Epithelial cell of esophagus (primary cell): ENCODE results near the gene PHB1.

Source experiments
- DNase-seq: peaks from one replicate; pipeline ENCODE4 v3.0.0; 2010; ENCODE audit warnings: low read depth
- H3K4me3 ChIP-seq: 2 replicates; pipeline ENCODE4 v1.5.1; 2011; ENCODE audit warnings: mild to moderate bottlenecking, low read length, control low read depth
- TF ChIP-seq, protein P1 (sequence below): IDR thresholded peaks from 2 replicates; pipeline ENCODE4 v1.5.1; 2011; ENCODE audit warnings: low read depth, mild to moderate bottlenecking, low read length, control low read depth, inconsistent platforms; ENCODE audit not compliant: insufficient read depth; ENCODE audit errors: missing control alignments

PHB1 gene

GRCh38 chr17:49384951-49385350 lies 29.7 kb downstream of the PHB1 start:
- TF ChIP-seq, protein P1, sequence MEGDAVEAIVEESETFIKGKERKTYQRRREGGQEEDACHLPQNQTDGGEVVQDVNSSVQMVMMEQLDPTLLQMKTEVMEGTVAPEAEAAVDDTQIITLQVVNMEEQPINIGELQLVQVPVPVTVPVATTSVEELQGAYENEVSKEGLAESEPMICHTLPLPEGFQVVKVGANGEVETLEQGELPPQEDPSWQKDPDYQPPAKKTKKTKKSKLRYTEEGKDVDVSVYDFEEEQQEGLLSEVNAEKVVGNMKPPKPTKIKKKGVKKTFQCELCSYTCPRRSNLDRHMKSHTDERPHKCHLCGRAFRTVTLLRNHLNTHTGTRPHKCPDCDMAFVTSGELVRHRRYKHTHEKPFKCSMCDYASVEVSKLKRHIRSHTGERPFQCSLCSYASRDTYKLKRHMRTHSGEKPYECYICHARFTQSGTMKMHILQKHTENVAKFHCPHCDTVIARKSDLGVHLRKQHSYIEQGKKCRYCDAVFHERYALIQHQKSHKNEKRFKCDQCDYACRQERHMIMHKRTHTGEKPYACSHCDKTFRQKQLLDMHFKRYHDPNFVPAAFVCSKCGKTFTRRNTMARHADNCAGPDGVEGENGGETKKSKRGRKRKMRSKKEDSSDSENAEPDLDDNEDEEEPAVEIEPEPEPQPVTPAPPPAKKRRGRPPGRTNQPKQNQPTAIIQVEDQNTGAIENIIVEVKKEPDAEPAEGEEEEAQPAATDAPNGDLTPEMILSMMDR: no peak
- no peak overlapping the region for H3K4me3 ChIP-seq
- DNase-seq: no peak

DNA sequence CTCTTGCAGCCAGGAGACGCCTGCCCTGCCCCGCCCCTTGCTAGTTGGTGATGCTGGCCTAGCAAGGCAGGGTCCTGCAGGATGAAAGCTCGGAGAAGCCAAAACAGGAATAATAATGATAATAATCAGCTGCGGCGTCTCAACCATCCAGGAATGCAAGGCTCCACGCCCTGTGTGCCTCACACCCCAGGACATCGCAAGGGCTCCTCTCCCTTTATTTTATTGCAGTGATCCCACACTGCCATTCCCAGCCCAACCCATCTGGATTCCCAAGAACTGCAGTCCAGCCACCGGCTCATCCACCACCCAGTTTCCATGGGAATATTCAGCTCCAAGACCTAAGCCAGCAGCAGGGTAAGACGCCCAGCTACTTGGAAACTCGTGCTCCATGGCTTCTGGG lies 31.6 kb downstream of the PHB1 start:
- TF ChIP-seq, protein P1: no peak
- H3K4me3 ChIP-seq: no peak overlapping the region
- DNase-seq: no peak

DNA sequence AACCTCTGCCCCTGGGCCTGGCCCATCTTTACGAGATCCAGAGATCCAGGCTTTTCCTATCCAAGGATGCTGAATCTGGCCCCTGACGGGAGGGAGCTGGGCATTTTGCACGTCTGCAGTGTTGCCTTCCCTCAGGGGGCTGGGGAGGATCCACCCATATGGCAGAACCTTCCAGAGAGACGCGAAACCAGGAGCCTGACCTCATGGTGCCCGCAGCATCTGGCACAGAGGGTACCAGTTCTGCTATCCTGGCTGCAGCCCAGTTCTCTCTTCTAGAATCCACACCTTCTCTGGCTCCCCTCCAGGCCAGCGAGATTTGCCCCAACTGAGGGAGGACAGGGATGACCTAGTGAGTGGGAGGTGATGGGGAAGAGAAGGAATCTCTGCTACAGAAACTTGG lies 32.1 kb downstream of the PHB1 start:
- no peak overlapping the region for H3K4me3 ChIP-seq
- TF ChIP-seq, protein P1: no peak
- DNase-seq: no peak

- no peak for DNase-seq
- TF ChIP-seq, protein P1: no peak
- no peak overlapping the region for H3K4me3 ChIP-seq
These were observed 32.9 kb downstream of the PHB1 start for GRCh38 chr17:49381793-49382192.

DNA sequence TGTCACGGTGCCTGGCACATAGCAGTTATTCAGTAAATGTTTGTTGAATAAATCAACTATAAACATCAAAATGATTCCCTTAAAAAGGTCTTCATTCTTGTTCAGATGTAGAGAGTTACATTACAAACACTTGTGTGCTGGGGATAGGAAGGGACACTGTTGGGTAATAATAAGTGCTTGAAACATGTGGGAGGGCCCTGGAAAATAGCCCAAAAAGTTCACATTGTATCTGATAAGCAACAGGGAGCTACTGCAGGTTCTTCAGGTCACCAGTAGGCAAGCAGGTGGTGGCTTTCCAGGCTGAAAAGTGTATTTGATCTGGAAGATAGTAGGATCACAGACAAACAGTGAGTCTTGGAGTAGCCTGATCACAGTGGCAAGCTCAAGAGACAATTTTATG lies 33.6 kb downstream of the PHB1 start:
- no peak for DNase-seq
- TF ChIP-seq, protein P1: no peak
- no peak overlapping the region for H3K4me3 ChIP-seq

DNA sequence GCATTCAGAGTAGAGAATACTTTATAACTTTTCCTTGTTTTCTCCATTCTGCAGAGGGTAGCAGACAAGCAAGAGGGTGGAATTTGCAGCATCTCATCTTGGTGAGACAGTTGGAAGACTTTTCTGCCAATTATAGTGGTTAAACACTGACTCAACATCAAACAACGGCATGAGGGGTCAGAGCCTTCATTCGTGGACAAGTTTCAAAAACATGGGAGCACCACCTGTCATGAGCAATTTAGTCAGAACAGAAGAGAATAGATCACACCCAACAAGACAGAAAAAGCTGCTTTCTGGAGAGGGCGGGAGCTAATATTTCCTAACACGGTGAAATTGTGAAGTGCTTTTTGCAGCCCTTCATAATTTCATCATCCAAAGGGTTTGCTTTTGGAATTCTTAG lies 34.8 kb downstream of the PHB1 start:
- H3K4me3 ChIP-seq: no peak overlapping the region
- TF ChIP-seq, protein P1: no peak
- DNase-seq: no peak

GRCh38 chr17:49378311-49378710 lies 36.4 kb downstream of the PHB1 start:
- no peak overlapping the region for H3K4me3 ChIP-seq
- TF ChIP-seq, protein P1: no peak
- DNase-seq: no peak
